ENCODE measurements around the gene VGLL4. TPM values are rescaled to one million over a fixed set of nuclear protein-coding genes. Genes with fewer than 3 reads are reported as not detected.

The VGLL4 gene
- total and polyA plus RNA-seq, 5 experiments from 2014 or later: 19.3 to 31.3 (median 25.7) TPM

DNA sequence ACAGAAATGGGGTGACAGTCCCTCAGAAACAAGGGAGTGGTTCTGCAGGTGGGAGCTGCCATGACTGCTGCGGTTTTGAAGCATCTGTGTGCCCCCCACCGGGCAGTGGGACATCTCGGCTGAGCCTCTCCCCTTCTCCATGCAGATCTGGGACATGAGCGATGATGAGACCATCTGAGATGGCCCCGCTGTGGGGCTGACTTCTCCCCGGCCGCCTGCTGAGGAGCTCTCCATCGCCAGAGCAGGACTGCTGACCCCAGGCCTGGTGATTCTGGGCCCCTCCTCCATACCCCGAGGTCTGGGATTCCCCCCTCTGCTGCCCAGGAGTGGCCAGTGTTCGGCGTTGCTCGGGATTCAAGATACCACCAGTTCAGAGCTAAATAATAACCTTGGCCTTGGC, 89.0 kb downstream of the VGLL4 start:
- Mint-ChIP-seq H3K4me1 (peaks cover 0 to 9% (median 7%) of the 10 kb centered on the region in 4 donors), H3K36me3 (peaks cover 0 to 53% (median 24%) of the 10 kb centered on the region in 3 donors), H3K9me3 (peaks cover 0 to 21% (median 0%) of the 10 kb centered on the region in 9 donors), H3K27ac (peak overlapping the region in 1 of 10 donors; percentile 30), H3K4me3 (no peak overlapping the region), H3K27me3 (no peaks in the 10 kb centered on the region)
- no peak for ATAC-seq
- no peak for DNase-seq
- POLR2A ChIA-PET: no interaction called here

DNA sequence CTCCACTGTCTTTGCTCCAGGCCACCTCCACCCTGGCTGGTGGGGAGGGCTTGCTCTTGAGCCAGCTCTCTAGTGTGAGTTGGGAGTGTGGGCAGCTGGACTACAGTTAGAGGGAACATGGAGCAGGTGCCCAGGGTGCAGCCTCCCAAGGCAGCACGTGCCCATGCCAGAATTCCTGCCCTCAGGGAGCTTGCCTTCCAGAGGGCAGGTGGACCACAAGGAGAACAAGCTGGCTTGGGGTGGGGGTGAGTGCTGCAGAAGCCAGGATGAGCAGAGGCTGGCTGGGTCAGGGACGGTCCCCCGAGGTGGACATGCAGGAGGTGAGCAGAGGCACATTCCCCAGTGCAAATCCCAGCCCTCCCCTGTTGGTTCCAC, 89.5 kb downstream of the VGLL4 start:
- POLR2A ChIA-PET: no interaction called here
- Mint-ChIP-seq H3K4me1 (peaks cover 0 to 13% (median 7%) of the 10 kb centered on the region in 4 donors), H3K9me3 (peaks cover 0 to 21% (median 0%) of the 10 kb centered on the region in 9 donors), H3K4me3 (no peak overlapping the region), H3K36me3 (peaks cover 0 to 51% (median 24%) of the 10 kb centered on the region in 3 donors), H3K27ac (peak overlapping the region in 1 of 10 donors; percentile 35), H3K27me3 (no peaks in the 10 kb centered on the region)
- no peak for DNase-seq
- ATAC-seq: no peak

DNA sequence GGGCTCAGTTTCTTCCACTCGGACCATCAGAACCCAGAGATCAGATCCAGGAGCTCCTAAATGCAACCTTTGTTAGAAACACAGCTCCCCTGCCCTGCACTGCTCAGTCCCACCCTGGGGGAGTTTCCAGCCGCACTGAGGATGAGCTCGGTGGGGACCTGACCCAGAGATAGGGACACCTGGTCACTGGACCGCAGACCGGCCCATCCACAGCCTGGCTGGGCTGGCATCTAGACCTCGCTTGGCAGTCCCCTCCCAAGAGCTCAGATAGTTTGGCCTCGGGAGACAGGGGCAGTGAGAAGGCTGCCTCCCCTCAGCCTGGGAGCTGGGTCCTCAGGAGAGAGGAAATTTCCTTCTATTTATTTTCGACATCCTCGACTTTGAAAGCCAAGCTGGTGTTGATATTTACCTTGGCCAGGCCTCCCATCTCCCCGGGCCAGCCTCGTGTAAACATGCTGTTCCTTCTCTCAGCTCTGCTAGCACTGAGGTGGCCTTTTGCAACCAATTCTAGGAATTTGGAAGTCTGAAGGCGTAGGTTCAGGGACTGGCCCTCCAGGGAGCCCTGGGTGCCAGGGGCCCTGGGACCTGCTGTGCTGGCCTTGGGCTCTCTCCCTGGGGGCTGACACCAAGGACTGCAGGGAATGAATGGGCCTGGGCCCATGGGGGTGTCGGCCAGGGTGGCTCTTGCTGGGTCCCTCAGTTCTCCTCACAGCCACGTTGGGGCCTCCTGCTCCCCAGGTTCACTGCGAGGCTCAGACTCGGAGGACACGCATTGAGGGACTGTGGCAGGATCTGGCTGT, 90.1 kb downstream of the VGLL4 start:
- POLR2A ChIA-PET: no interaction called here
- Mint-ChIP-seq H3K9me3 (peaks cover 0 to 25% (median 0%) of the 10 kb centered on the region in 9 donors), H3K27ac (peak overlapping the region in 2 of 10 donors; percentile 28 to 35), H3K4me3 (no peak overlapping the region), H3K4me1 (peaks cover 0 to 15% (median 6%) of the 10 kb centered on the region in 4 donors), H3K27me3 (no peaks in the 10 kb centered on the region), H3K36me3 (peaks cover 3 to 47% (median 22%) of the 10 kb centered on the region in 3 donors)
- ATAC-seq: no peak
- no peak for DNase-seq

DNA sequence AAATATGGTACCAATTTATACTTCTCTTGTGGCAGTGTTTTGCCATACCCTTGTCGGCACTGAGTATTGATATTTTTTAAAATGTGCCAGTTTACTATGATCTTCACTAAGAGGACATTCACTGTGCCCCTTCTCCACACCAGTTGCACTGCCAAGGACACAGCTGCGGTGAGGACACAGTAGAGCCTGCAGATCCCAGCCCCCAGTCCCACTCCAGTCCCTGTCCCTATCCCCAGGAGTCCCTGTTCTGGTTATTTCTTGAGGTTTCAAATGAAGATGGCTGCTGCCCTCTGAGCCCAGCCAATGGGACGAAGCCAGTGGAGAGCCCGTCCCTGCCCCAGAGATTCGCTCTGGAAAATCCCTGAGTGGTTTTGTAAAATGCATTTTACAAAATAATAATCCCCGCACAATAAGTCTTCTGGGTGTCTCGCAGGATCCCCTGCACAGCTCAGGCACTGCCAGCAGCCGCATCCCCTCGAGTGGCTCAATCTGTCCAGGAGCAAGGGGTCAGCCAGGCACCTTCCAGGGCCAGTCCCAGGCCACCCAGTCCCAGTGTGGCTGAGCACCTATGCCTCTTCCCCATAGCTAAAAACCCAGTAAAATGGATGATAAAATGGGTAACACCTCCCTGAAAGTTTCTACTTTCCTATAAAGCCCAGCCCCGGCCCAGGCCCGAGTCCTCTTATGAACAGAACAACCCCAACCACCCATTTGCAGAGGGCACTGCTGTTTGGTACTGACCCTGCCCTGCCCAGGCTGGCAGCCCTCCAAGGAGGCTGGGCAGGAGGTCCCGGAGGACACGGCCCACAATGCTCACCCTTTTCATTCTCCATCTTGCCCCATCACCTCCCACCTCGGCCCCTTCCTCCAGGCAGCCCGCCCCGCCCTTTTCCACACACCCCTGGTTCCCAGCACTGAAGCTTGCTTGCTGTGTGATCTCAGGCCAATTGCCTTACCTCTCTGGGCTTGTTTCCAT, 91.1 kb downstream of the VGLL4 start:
- H3K27me3 Mint-ChIP-seq: no peaks in the 10 kb centered on the region
- H3K9me3 Mint-ChIP-seq: peaks cover 0 to 31% (median 0%) of the 10 kb centered on the region in 9 donors
- peaks cover 0 to 15% (median 6%) of the 10 kb centered on the region in 4 donors for H3K4me1 Mint-ChIP-seq
- DNase-seq: no peak
- H3K36me3 Mint-ChIP-seq: peaks cover 5 to 36% (median 17%) of the 10 kb centered on the region in 3 donors
- POLR2A ChIA-PET: no interaction called here
- peak overlapping the region in 5 of 10 donors; percentile 37 to 82 (median 44) for H3K27ac Mint-ChIP-seq
- no peak for ATAC-seq
- H3K4me3 Mint-ChIP-seq: no peak overlapping the region

DNA sequence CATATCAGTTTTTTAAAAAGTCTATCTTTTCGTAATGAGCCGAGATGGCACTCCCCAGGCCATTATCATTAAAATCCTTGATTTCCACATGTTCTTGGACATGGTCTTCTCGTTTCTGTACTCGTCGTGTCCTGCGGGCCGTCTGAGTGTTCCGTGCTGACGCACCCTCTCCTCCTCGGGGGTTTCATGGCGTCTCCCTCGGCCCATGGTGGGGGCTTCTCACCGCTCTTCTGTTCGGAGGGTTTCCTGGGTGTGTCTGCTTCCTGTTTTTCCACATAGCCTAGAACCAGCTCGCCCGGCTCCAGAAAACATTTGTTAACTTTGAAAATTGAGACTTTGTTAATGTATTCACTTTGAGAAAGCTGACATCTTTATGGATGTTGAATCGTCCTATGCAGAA, 92.7 kb downstream of the VGLL4 start:
- DNase-seq (no peak), ATAC-seq (no peak)
- H3K36me3 Mint-ChIP-seq: peaks cover 5 to 21% (median 18%) of the 10 kb centered on the region in 3 donors
- POLR2A ChIA-PET: no interaction called here
- no peak overlapping the region for H3K4me3 Mint-ChIP-seq
- H3K27ac Mint-ChIP-seq: peak overlapping the region in 4 of 10 donors; percentile 2 to 63 (median 32)
- no peaks in the 10 kb centered on the region for H3K27me3 Mint-ChIP-seq
- H3K4me1 Mint-ChIP-seq: peaks cover 0 to 15% (median 6%) of the 10 kb centered on the region in 4 donors
- peaks cover 0 to 31% (median 1%) of the 10 kb centered on the region in 9 donors for H3K9me3 Mint-ChIP-seq

DNA sequence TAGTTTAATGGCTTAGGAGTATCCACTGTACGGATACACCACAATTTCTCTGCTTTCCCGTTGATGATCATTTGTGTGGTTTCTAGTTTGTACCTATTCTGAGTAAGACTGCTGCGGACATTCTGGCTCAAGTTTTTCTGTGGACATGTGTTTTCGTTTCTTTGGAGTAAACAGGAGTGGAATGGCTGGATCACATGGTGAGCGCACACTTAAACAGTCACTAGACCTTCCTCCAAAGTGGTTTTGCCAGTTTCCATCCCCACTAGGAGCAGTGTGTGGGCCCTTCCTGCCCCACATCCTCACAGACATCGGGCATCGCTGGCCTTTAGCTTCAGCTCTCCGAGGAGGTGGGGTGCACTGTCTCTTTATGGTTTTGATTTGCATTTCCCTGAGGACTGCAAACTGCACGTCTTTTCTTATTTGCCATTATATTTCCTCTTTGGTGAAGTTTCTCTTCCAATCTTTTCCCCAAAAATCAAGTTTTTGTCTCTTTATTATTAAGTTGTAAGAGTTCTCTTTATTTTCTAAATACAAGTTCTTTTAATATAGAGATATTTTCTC, 94.1 kb downstream of the VGLL4 start:
- Mint-ChIP-seq H3K4me1 (peaks cover 0 to 15% (median 6%) of the 10 kb centered on the region in 4 donors), H3K27me3 (no peaks in the 10 kb centered on the region)

DNA sequence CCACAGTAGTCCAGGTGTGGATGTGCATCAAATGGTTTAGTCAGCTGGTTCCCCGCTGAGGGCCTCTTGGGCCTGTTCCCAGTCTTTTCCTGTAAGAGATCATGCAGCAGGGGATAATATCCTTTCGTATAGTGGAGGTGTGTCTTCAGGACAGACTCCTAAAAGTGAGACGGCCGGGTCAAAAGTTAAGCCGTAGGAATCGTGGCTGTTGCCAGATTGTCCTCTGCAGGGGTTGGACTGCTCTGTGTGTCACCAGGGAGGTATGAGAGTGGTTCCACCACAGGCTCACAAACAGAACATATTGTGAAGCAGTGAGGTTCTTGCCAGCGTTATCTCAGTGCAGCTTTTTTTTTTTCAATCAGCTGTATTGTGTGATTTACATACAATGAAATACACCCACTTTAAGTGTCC, 95.0 kb downstream of the VGLL4 start:
- ATAC-seq: no peak
- no peak for DNase-seq
- peaks cover 5 to 18% (median 8%) of the 10 kb centered on the region in 3 donors for H3K36me3 Mint-ChIP-seq
- POLR2A ChIA-PET: no interaction called here
- peaks cover 0 to 15% (median 6%) of the 10 kb centered on the region in 4 donors for H3K4me1 Mint-ChIP-seq
- peaks cover 0 to 31% (median 1%) of the 10 kb centered on the region in 9 donors for H3K9me3 Mint-ChIP-seq
- no peaks in the 10 kb centered on the region for H3K27me3 Mint-ChIP-seq
- no peak overlapping the region for H3K4me3 Mint-ChIP-seq
- peak overlapping the region in 3 of 10 donors; percentile 8 to 61 (median 36) for H3K27ac Mint-ChIP-seq

More for the DNA sequence above, 94.1 kb downstream of the VGLL4 start:
- Mint-ChIP-seq H3K36me3 (peaks cover 5 to 18% (median 14%) of the 10 kb centered on the region in 3 donors), H3K4me3 (no peak overlapping the region), H3K27ac (peak overlapping the region in 3 of 10 donors; percentile 2 to 49 (median 10)), H3K9me3 (peaks cover 0 to 31% (median 1%) of the 10 kb centered on the region in 9 donors)
- ATAC-seq: no peak
- no peak for DNase-seq
- POLR2A ChIA-PET: no interaction called here

DNA sequence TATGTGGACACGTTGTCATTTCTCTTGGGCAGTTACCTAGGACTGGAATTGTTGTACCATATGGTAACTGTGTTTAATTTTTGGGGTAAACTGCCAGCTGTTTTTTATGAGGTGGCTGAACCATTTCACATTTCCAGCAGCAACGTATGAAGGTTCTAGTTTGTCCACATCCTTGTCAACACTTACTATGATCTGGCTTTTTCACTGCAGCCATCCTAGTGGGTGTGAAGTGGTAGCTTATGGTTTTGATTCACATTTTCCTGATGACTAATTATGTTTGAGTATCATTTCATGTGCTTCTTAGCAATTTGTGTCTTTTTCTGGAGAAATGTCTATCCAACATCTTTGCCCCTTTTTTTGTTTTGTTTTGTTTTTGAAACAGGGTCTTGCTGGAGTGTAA, 96.2 kb downstream of the VGLL4 start:
- H3K27me3 Mint-ChIP-seq: no peaks in the 10 kb centered on the region
- ATAC-seq: no peak
- POLR2A ChIA-PET: no interaction called here

DNA sequence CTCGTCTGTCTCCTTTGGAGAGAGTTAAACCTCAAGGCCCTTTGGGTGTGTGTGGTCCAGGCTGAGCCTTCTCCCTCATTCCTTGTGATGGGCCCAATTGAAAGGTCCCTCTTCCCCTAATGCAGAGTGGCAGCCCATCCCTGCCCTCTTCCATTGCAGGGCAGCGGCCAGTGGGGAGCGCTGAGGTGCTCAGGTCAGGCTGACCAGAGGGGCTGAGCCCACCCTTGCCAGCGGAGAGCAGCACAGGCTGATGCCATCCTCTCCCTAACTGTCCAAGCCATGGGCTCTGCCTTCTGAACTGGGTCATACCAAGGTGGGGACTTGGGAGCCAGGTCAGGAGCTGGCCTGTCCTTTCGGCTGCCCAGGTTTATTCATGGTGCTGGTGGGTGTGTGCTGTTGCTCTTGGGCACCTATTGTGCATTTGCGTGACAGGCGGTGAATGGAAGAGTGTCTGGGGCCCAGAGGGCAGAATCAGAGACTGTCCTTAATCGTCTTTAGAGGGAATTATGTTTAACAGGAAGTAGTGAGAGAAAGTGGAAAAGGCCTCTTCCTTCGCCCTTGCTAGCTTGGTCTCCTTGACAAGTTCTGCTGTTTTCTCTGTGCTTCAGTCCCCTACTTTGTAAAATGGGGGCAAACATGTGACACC, 96.9 kb downstream of the VGLL4 start:
- ATAC-seq (no peak), DNase-seq (no peak)
- Mint-ChIP-seq H3K9me3 (peaks cover 0 to 23% (median 1%) of the 10 kb centered on the region in 9 donors), H3K4me1 (peaks cover 0 to 13% (median 8%) of the 10 kb centered on the region in 4 donors), H3K27ac (peak overlapping the region in 2 of 10 donors; percentile 30 to 86), H3K4me3 (no peak overlapping the region), H3K36me3 (peaks cover 2 to 7% (median 5%) of the 10 kb centered on the region in 3 donors), H3K27me3 (no peaks in the 10 kb centered on the region)
- POLR2A ChIA-PET: interaction anchor here (0.6 kb wide), 1 partner anchor 319 kb away, joined by 3 read pairs; no protein-coding TSS in a partner anchor

More for the DNA sequence above, 96.2 kb downstream of the VGLL4 start:
- Mint-ChIP-seq H3K36me3 (peaks cover 2 to 13% (median 5%) of the 10 kb centered on the region in 3 donors), H3K4me3 (no peak overlapping the region), H3K9me3 (peaks cover 0 to 28% (median 1%) of the 10 kb centered on the region in 9 donors), H3K27ac (peak overlapping the region in 1 of 10 donors; percentile 50), H3K4me1 (peaks cover 0 to 15% (median 8%) of the 10 kb centered on the region in 4 donors)
- DNase-seq: no peak

DNA sequence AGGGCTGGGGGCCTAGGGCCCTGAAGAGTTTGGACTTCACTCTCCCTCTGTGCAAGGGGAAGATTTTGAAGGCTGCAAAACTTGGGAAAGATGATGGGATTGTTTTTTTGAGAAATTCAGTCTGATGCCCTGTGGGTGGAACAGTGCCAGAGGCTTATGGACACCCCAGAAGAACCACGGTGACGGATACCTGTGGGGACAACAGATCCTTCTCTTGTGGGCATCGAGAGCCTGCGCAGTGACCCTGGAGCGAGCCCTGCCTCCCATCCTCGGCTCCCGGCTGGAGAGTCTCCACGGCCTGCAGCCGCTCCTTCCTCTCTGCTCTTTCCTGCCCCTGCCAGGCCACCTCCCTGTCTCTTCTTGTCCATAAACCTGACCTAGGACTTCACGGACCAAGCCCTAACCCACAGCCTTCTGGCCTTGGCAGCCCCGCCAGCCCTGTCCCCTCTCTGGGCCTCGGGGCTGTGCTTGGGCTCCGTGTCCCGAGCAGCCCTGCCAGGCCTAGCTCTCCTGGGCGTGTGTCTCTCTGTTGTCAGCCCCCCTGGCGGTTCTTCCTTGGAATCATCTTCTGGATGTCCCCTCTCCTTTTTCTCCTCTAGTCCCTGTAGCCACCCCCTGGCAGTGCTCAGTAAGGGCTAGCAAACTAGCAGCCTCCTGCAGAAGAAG, 98.4 kb downstream of the VGLL4 start:
- no peak for ATAC-seq
- Mint-ChIP-seq H3K9me3 (peaks cover 0 to 14% (median 0%) of the 10 kb centered on the region in 9 donors), H3K27me3 (no peaks in the 10 kb centered on the region), H3K4me3 (no peak overlapping the region), H3K4me1 (peaks cover 0 to 8% (median 4%) of the 10 kb centered on the region in 4 donors), H3K36me3 (peaks cover 0 to 5% (median 4%) of the 10 kb centered on the region in 3 donors), H3K27ac (no peak overlapping the region)
- POLR2A ChIA-PET: no interaction called here
- no peak for DNase-seq

DNA sequence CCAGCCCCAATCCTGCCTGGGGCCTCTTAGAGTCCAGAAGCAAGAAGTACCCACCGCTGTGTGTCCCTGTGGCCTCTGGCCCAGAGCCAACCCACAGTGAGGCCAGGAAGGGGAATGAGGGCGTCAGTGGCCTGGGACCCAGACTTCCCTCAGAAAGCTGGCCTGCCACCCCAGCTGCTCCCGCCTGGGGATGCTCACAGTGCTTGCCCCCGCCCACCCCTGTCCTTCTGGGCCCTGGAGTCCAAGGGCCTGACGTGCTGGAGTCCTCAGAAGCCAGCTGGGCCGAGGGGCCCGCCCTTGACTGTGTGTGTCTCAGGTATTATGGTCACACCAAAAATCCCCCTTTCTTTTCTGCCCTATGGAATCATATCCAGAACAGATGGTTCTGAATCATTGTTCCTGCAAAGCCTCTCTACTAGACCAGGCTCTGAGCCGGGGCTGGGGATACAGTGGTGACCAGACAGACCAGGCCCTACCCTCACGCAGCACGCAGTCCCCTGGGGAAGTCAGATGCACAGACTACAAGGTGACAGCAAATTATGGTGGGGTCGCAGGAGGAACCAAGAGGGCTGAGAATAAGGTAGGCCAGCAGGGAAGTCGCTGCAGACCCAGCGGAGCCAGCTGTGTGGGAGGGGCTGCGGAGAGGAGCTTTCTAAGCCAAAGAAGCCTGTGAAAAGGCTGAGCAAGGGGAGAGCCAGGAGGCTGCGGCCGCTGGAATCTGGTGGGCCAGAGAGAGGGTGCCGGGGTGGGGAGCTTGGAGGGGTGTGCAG, 99.1 kb downstream of the VGLL4 start:
- Mint-ChIP-seq H3K36me3 (peaks cover 0 to 5% (median 4%) of the 10 kb centered on the region in 3 donors), H3K27me3 (no peaks in the 10 kb centered on the region), H3K4me3 (no peak overlapping the region), H3K27ac (no peak overlapping the region), H3K9me3 (peaks cover 0 to 10% (median 0%) of the 10 kb centered on the region in 9 donors), H3K4me1 (peaks cover 0 to 6% (median 4%) of the 10 kb centered on the region in 4 donors)
- POLR2A ChIA-PET: no interaction called here
- no peak for DNase-seq
- ATAC-seq: no peak

All from naive thymus-derived CD8-positive, alpha-beta T cell (primary cell).